NCI-H146 treated with DMSO at 0.1 percent for 48 hours (cell line): ENCODE measurements around the gene COL13A1.
A peak's percentile ranks its signal among the peaks of the same experiment; 100 is the strongest.

Source experiments
- DNase-seq: peaks from one replicate; lab custom pipeline; 2025; ENCODE audit not compliant: unreplicated experiment; lab: John Stamatoyannopoulos, UW

COL13A1 gene

DNA sequence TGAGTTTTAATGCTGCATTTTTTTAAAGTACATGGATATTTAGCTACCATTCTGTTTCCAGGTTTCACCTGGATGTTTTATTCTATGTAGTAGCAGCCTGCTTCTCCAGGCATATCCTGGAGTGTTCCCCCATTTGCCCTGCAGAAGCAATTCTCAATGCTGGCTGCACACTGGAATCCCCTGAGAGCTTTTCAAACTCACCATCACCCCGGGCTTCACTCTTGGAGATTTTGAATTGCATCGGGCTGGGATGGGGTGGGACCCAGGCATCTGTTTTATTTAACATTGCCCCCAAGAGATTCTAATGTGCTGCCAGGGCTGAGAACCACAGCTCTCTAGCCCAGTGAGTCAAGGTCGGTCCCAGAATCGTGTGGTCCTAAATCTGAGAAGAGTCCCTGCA lies 137.8 kb downstream of the COL13A1 start:
- DNase-seq, result no peak

DNA sequence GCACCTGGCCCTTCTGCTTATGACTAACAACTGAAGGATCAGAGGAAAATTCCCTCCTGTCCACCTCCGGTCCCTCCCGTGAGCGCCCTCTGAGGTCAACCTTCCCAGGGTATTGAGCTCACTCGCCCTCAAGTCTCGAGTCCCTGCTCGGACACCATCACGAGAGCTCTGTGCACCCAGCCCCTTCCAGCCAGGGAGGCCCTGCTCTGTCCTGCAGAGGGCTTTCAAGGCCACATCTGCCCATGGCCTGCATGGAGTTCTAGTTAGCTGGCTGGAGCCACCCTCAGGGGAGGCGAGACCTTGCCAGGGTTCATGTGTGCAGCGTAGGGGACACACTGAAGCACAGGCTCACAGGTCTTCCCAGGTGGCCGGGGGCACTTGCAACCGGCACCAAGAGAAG lies 140.0 kb downstream of the COL13A1 start:
- DNase-seq, result no peak

DNA sequence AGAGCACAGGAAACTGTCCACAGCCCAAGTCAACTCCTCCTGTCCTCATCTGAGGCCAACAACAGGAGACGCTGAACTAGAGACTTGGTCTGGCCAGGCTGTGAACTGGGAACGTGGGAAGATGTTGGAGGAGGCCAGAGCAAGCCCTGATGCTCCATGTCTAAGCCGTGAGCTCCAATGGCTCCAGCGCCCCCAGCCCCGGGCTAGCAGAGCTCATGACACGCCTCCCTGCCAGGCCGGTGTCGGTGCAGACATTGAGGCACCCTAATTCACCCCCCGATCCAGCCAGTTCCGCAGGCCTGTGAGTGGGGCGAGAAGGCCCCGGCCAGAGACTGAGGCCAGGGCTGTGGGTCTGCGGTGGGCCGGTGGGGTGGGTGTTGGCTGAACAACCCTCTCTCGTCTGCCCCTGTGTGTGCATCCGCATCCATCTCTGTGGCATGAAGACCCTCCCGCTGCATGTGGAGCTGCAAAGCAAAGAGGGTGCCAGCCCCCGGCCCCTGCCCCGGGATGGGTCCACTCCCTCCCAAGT lies 141.7 kb downstream of the COL13A1 start:
- DNase-seq, result no peak

DNA sequence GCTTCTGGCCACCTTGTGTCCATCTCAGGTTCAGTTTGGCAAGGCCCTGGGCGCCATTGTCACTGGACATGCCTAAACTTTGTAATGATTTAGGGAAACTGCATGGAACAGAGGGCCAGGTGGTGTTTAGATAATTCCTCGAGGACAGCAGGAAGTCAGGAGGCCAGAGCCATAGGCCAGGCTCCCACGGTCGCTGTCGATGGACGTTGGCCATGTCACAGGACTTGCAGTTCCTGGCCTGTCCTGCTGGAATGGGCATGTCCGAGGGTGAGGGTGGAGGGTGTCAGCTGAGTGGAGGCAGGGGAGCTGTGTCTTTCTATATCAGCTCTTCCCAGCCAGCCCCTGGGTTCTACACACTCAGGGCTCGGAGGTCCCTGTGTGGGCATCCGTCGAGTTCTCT lies 143.1 kb downstream of the COL13A1 start:
- DNase-seq, result no peak

DNA sequence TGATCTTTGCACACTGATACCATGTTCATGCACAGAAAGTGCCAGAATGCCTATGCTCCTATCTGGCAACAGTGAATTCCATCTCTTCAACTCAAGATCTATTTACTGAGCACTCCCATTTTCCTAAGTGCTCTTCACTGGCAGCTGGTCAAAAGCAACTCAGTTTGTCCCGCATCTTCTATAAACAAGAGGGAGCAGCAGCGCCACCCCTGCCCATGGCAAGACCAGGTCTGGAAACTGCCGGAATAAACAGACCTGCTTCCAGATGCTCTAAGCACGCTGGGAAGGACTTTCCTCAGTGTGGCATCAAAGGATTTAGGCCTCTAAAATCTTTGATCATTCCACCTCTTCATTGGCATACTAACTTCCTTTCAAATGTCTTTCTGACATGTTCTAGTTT lies 146.6 kb downstream of the COL13A1 start:
- no peak for DNase-seq

DNA sequence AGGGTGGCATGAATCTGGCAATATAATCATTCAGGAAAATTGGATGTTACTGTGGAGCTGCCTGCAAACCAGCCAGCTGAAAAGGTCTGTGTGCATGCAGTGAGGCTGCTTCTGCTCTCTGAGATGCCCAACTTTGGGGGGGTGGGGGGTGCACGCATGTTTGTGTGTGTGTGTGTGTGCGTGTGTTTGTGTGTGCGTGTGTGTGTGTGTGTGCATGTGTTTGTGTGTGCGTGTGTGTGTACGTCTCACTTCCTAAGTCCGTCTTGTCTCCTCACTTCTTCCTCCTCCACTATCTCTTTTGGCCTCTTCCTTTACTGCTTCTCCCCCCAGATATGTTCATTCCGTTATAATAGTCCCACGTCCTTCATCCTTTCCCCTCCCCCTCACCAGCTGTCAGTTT lies 148.1 kb downstream of the COL13A1 start:
- DNase-seq, result no peak

DNA sequence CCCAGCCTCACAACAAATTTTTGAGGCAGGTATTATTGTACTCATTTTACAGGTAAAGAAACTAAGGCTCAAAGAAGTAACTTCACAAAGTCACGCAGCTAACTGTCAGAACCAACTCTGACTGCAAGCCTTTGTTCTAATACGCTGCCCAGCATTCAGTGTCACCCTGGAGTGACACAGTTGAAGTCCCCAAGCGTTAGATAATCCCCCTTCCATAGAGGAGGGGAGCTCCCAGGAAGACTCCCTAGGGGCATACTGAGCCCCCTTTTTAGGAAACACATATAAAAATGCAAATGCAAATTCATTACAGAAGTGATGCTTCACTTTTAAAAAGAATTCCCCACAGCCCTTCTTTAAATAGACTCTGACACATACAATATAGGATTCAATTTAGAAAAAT lies 150.0 kb downstream of the COL13A1 start:
- DNase-seq, result no peak

DNA sequence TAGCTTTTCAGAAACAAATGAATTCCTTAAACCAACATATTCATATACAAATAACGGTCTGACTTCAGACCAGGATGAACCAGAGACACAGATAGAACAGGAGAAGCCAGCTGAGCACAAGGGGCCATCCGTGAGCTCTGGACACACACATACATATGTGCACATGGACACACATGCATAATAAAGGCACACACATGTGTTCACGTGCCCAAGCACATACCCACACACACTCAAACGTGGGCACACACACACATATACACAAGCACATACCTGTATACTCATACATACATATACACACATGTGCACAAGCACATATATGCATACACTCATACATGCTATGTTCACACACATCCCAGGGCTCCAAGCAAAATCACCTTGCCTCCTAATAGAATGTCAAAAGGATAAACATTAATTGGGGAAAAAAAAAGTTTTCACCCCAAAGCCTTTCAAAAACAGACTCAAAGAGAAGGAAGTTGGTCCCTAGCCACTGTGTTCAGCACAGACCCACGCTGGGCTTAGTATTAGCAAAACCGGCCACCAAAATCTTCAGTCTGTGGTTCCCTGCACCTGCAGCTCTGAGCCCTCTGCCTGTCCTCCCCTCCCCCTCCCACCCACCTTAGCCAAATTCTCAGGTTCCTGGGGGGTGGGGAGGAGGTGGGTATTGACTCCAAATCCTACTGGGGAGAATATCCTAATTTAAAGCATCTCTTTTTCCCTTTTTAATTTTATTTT lies 150.5 kb downstream of the COL13A1 start:
- no peak for DNase-seq

DNA sequence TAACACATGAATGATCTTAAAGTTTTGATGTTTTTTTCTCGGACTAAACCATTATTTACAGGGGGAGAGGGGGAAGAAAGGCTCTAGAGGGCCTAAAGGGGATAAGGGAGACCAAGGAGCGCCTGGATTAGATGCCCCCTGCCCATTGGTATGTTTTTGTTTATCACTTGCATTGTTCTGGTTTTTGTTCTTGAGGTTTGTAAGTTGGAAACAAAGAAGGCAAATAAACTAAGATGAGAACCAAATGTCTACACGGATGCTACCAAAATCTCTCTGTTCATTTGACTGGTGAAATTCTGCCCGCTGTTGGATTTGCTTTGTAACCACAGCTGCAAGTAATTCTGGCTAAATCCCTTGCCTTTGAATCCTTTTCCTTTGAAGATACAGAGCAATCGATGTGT lies 151.1 kb downstream of the COL13A1 start:
- DNase-seq, result no peak

DNA sequence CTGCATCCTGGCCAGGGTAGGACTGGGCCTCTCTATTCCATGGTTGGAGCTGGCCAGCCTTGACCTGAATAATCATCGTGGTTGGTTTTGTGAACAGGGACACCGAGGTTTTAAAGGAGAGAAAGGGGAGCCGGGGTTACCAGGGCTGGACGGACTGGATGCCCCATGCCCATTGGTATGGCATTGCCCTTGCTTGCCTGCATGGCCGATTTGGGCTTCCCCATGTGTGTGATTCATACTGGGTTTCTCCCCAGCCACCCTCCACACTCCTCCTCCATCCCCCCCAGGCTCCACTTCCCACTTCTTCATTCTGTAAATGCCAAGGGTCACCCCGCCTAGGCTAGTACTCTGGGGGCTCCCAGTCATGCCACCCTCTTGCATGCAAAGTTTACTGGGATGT lies 152.1 kb downstream of the COL13A1 start:
- no peak for DNase-seq

DNA sequence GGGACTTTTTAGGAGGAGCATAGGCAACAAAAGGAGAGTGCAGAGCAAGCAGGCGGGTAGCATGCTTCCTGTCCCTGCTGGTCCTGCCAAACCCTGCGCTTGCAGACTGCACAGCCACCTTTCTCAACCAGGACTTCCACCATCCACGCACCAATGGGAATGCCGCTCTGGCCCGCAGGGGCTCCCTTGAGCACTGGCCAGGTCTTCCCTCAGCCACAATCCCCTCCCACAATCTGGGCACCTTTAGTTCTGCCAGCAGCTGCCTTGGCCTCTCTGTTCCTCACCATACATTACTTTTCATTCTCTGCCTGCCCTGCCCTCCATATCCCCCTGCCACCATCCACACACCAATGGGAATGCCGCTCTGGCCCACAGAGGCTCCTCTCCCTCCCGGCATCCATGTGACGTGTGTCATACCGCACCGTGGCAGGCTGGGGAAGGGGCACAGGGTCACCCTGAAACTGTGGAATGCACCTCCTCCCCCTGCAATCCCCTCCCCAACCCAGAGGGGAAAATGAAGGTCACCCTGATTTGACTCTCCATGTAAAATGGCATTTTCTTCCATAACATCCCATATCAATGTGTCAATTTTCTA lies 153.6 kb downstream of the COL13A1 start:
- DNase-seq, result no peak

DNA sequence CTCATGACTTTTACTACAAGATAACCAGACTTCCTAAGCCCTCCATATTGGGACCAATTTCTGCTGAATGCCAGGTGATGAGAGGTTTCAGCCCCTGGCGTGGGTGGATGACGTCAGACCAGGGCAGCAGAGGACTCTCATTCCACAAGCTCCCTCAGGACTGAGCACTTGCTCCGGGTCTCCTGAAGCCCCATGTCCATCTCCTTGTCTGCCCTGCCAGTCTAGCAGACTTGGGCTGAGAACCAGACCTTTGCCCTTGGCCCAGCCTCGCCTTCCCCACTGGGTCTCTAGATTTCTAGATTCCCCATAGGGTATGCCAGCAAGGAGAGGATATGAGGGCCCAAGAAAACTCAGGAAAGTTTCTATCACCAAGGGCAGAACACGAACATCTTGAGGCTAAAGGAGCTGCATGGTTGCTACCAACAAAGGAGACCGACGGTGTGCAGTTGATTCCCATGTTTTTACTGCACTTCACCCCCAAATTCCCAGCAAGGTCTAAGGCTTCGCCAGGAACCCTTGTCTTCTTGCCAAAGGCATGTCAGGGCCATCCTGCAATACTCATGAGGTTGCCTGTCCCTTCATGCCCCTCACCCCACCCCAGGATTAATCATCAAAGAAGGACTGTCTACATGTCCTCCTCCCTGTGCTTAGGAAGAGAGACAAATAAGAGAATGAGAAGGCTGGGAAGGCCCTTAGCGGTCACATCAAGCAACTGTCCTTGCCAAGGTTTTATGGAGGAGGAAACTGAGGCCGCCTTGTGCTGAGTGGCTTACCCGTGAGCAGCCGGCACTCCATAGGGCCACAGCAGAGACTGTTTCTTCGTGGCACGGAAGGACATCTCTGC lies 154.4 kb downstream of the COL13A1 start:
- no peak for DNase-seq

DNA sequence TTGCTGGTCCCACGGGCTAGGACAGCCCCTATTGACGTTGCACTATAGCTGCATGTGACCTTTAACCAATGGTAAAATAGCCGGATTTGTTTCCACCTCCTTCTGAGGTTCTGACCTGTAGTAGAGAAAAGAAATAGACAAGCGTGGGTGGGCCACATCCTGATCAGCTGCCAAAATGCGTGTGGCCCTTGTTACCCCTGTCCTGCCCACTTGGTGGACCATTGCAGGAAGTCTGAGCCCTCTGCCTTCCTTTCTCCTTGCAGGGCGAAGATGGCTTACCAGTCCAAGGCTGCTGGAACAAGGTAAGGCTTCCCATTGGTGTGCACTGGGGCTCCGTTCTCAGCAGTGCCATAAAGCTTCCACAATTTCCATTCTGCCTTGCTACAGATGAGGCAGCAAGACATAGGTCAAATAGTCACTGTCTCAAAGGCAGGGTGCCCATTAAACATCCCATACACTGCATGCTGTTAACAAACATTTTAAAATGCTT lies 155.1 kb downstream of the COL13A1 start:
- no peak for DNase-seq

DNA sequence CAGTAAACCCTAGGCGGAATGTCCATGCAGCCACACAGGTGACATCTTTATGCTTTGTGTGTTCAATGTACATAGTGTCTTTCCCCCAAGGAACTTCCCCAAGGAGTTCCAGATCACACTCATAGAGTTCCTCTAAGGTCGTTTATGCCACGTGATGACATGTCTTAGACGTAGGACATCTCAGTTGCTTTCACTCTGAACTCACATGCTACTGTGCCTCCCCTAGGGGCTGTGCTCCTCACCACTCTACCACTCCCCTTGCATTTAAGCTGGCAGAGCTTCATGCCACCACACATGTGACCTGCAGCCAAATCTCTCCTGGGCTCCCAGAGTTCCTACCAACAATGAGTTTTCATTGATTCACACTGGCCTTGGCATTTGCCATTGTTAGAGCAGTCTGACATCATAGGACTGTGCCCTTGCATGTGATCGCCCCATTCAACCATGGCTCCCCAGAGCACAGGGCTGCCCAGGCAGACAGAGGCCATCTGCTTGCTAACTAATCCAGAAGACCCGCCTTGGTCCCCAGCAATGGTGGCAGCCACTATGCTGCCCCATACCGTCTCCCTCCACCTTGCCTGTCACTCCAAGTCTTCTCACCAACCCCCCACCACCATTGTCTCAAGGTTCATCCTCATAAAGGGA lies 155.7 kb downstream of the COL13A1 start:
- DNase-seq, result no peak

DNA sequence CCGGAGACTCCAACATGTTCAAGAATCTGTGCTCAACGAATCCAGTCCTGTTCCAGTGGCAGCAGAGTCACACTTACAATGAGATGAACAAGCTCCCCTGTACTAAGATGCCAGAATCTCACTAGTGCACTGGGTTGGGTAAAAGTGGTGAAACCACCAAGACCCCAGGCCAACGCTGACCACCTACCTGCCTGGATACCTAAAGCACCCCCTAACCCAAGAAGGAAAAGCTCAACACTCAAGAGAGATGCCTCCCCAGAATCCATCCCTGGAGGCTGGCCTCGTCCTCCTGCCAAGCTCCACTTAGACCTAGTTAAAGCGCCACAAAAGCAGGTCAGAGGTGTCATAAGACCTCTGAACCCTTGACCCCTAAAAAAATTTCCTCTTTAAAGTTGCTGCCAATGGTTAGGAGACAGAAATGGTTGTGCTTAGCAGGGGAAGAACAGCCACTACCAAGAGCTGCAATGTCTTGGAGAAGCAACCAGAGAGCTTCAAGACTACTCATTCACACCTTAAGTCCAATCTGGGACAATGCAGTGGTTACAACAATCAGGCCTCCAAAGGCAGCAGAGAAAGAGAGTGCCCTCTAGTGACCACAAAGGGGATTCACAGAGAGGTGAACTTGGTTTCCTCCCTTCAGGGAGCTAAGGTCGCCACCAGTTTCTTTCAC lies 156.3 kb downstream of the COL13A1 start:
- DNase-seq, result peak; percentile 55

DNA sequence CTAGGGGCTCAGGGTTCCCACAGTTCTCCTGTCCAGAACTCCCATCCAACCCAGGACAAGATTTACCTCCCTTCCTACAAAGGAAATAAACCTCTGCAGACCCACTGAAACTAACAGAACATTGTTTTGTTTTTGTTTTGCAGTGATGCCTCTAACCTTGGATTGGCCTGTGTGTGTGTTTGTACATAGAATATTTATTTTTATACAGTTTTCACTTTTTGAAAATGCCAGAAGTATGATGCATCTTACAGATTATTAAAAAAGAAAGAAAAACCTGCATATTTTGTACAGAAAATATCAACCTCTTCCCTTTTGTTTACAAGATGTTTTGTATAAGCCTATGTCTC lies 156.8 kb downstream of the COL13A1 start:
- no peak for DNase-seq

DNA sequence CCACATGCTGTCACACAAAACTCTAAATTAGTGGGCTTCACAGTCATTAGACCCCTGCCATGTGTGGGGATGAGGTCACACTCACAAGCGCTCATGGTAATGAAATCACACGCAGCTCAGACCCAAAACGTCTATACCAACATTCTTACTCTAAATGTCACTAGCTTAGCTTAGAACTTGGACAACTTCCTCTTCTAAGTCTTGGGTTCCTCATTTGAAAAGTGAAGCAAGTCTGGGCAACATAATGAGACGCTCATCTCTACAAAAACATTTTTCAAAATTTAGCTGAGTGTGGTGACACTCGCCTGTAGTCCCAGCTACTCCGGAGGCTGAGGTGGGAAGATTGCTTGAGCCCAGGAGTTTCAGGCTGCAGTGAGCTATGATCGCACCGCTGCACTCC lies 158.2 kb downstream of the COL13A1 start:
- no peak for DNase-seq

DNA sequence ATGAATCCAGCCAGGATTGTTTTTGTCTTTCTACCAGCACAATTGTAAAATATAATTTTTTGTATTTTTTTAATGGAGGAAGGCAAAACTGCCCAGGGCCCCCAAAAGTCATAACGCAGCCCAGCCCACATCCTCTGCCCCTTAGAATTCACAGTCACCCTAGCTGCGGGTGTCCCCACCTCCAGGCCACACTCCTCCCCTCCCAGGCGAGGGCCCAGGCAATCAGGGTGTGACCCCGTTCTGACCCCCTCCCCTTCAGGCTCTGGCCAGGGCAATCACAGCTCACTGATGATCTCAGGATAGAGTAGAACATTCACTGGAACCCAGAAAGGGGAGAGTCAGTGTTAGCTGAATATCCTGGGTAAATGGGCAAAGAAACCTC lies 158.9 kb downstream of the COL13A1 start:
- no peak for DNase-seq

DNA sequence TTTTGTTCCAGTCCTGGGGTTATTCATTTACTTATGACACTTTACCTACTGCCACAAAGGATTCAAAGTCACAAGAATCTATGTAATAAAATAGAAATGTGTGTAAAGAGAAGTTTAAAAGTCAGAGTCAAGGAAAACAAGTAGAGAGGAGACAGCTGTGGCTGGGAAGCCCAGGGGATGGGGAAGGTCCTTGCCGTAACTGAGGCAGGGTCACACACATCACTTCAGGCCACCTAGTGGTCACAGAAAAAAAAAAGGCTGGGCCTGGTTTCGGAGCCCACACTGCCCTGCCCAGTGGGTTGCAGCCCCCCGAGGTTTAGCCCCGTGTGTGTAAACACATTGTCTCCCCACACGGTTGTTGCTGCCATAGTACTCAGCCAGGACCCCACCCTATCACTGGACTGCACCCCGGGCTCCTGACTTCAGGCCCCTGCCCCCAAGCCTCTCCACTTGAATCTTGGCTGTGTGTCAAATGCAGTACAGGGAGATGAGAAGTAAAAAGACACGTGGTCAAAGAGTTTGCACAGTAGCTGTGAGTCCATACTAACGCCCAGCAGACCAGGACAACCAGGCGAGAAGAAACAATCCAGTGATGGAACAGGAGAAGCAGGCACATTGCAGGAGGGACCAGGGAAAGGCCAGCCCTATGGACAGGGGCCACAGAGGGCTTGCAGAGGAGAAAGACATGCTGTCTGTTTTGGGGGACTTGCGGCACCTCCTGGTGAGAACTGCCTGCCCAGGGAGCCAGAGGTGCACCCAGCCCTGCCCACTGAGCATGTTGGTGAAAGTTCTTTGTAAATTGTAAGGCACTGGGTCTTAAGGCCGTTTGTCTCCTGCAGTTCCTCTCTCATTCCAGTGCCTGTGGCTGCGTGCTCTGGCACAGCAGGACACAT lies 159.5 kb downstream of the COL13A1 start:
- DNase-seq, result no peak
